Astrocyte of the cerebellum (primary cell): ENCODE results near the gene THAP3.

Source experiments
- DNase-seq: peaks from one replicate; pipeline ENCODE4 v3.0.0-alpha.2; 2011; ENCODE audit warnings: low read depth
- H3K4me3 ChIP-seq: 2 replicates; pipeline ENCODE4 v1.5.1; 2011; ENCODE audit warnings: mild to moderate bottlenecking, low read depth, low read length, moderate library complexity
- in situ Hi-C: cut with HindIII; loops from 2 replicates; pipeline ENCODE4 v1.10.0; 2017; ENCODE audit warnings: low sequenced_read_pairs
- TF ChIP-seq, protein P1 (sequence below): IDR thresholded peaks from 2 replicates; pipeline ENCODE4 v1.5.1; 2012; ENCODE audit warnings: low read length, low read depth, moderate library complexity, mild to moderate bottlenecking; ENCODE audit errors: missing control alignments

The THAP3 gene

DNA sequence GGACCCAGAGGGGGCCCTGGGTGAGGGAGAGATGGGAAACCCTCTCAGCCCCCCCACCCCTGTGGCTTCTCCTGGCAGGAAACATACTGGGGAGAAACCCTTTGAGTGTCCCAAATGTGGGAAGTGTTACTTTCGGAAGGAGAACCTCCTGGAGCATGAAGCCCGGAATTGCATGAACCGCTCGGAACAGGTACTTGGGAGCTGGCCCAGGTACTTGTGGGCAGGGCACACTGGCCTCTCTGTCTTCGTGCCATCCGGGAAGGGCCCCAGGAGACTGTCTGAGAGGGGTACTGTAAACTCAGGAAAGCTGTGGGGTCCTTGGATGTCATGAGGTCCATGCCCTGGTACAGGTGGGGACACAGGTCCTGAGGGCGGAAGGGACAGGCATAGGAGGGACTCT, 38.8 kb upstream of the THAP3 start:
- no peak overlapping the region for H3K4me3 ChIP-seq
- in situ Hi-C loops, result no loop called here
- TF ChIP-seq, protein P1, sequence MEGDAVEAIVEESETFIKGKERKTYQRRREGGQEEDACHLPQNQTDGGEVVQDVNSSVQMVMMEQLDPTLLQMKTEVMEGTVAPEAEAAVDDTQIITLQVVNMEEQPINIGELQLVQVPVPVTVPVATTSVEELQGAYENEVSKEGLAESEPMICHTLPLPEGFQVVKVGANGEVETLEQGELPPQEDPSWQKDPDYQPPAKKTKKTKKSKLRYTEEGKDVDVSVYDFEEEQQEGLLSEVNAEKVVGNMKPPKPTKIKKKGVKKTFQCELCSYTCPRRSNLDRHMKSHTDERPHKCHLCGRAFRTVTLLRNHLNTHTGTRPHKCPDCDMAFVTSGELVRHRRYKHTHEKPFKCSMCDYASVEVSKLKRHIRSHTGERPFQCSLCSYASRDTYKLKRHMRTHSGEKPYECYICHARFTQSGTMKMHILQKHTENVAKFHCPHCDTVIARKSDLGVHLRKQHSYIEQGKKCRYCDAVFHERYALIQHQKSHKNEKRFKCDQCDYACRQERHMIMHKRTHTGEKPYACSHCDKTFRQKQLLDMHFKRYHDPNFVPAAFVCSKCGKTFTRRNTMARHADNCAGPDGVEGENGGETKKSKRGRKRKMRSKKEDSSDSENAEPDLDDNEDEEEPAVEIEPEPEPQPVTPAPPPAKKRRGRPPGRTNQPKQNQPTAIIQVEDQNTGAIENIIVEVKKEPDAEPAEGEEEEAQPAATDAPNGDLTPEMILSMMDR, result no peak
- DNase-seq, result no peak

DNA sequence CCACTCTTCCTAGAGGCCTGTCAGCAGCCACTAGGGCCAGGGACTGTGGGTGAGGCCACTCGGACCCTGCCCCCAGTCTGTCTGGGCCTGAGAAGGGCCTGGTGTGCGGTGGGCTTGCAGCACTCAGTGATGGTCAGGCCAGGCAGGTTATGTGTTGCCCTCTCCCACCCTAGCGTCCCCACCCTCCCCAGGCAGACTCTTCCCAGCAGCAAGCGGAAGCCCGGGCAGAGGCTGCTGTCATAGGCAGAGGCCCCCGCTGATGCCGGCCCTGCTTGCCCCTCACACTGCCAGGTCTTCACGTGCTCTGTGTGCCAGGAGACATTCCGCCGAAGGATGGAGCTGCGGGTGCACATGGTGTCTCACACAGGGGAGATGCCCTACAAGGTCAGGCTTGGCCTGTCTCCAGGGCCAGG, 38.3 kb upstream of the THAP3 start:
- in situ Hi-C loops, result no loop called here
- TF ChIP-seq, protein P1, result no peak
- no peak for DNase-seq
- H3K4me3 ChIP-seq, result no peak overlapping the region

DNA sequence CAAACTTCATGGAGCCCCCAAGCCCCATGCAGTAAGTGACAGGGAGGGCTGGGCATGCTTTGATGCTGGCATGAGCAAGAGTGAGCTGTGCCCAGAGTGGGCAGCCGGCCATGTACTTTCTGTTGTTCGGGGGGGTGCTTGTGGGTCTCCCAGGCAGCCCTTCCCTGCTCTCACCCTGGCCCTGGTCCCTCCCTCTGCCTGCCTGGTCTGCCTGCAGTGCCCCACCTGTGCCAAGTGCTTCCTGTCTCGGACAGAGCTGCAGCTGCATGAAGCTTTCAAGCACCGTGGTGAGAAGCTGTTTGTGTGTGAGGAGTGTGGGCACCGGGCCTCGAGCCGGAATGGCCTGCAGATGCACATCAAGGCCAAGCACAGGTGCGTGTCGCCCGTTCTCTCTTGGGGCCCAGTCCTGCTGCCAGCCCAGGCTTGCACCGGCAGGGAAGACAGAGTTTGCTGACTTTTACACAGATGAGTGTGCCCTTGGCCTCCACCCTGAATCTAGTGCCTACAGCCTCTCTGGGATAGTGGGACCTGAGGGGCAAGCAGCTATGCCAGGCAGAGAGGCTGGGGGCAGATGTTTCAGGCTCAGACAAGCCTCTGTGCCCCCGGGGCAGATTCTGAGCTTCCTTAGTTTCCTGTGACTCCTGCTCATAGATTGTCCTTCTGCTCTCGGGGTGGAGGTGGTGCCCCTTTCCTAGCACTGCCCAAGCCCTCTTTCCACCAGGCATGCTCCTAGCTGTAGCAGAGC, 37.2 kb upstream of the THAP3 start:
- H3K4me3 ChIP-seq, result no peak overlapping the region
- DNase-seq, result no peak
- in situ Hi-C loops, result no loop called here
- TF ChIP-seq, protein P1, result no peak

DNA sequence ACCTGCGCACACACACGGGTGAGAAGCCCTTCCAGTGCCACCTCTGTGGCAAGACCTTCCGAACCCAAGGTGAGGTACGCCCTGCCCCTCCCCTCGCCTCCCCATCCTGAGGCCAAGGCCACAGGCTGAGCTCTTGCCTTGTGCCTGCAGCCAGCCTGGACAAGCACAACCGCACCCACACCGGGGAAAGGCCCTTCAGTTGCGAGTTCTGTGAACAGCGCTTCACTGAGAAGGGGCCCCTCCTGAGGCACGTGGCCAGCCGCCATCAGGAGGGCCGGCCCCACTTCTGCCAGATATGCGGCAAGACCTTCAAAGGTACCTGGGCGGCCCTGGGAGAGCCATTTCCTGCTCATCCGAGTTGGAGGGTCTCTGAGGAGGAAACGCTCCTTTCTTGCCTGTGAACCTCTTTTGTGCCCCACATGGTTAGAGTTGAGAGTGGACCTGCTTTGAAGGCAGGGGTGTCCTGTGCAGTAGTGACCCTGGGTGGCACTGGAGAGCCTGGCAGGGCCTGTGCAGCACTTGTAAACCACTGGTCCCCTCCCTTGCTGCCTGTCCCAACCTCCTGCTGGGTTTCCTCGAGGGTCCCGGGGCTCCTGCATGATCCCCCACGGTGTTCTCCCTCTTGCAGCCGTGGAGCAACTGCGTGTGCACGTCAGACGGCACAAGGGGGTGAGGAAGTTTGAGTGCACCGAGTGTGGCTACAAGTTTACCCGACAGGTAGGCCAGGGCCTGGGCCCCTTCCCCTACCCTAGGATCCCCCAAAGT, 36.4 kb upstream of the THAP3 start:
- in situ Hi-C loops, result no loop called here
- TF ChIP-seq, protein P1, result no peak

DNA sequence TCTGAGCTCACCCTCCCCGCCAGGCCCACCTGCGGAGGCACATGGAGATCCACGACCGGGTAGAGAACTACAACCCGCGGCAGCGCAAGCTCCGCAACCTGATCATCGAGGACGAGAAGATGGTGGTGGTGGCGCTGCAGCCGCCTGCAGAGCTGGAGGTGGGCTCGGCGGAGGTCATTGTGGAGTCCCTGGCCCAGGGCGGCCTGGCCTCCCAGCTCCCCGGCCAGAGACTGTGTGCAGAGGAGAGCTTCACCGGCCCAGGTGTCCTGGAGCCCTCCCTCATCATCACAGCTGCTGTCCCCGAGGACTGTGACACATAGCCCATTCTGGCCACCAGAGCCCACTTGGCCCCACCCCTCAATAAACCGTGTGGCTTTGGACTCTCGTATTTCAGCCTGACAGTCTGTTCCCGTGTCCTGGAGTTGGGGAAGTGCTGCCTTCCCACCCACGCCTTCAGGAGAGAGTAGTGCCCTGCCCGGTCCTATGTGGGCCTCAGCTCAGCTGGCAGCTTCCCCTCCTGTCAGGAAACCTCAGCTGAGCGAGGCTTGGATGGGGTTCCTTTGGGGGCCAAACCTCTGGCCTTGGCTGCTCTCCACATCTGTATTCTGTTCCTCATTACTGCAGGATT, 35.7 kb upstream of the THAP3 start:
- in situ Hi-C loops, result no loop called here
- TF ChIP-seq, protein P1, result no peak
- DNase-seq, result no peak
- H3K4me3 ChIP-seq, result no peak overlapping the region

More for the DNA sequence above, 36.4 kb upstream of the THAP3 start:
- DNase-seq, result no peak
- H3K4me3 ChIP-seq, result no peak overlapping the region

DNA sequence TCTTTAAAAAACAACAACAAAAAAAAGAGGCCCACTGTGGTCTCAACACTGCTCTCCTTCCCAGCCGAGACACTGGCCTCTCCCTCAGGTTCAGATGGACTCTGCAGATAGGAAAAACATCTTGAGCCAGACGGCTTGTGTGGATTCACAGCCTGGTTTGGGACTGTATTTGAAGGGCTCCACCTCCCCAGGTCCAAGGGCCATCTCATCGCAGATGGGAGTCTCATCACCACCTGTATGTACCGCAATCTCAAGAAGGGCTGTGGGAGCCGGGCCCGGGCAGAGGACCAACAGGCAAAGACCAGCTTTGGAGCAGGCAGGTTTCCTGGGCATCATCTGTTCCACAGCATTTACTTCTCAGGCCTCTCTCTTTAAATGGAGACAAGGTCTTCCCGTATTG, 34.6 kb upstream of the THAP3 start:
- H3K4me3 ChIP-seq, result no peak overlapping the region
- TF ChIP-seq, protein P1, result no peak
- in situ Hi-C loops, result no loop called here
- DNase-seq, result no peak
